NCI-H2107 treated with DMSO at 0.1 percent for 48 hours (cell line): ENCODE measurements around the gene ARHGAP36.

Experiments used
- DNase-seq: peaks from one replicate; lab custom pipeline; 2025; ENCODE audit not compliant: unreplicated experiment; lab: John Stamatoyannopoulos, UW

Gene ARHGAP36

DNA sequence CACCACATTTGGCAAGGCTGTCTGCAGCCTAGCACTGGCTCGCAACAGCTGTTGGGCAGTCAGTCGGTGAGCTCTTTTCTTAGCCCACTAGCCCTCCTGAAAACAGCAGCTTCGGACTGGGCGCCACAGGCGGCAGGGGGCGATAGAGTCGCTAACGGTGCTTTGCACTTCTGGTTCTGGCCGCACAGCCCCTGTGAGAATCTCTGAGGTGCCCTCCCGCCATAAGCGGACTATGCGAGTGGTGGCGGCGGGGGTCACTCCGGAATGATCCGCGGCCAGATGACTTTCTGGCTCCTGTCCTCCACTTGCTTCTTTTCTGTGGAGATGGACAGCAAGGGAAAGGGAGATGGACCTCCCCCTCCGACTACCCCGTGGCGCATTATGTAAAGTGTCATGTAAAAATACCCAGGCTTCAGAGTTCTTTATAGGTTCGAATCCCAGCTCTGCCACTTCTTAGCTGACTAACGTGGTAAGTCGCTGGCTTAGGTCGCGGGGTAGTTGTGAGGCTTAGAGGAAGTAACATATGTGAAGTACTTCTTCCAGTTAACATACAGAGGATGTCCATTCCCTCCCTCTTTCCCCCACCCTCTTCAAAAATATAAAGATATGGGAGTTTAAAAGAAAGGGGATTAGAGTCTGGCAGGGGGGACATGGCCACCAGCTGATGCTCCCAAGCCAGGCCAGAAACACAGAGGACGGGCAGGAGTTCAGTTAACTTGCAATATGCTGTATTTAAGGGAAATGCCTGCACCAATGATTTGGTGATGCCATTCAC lies 11.0 kb downstream of the ARHGAP36 start:
- DNase-seq, result no peak

DNA sequence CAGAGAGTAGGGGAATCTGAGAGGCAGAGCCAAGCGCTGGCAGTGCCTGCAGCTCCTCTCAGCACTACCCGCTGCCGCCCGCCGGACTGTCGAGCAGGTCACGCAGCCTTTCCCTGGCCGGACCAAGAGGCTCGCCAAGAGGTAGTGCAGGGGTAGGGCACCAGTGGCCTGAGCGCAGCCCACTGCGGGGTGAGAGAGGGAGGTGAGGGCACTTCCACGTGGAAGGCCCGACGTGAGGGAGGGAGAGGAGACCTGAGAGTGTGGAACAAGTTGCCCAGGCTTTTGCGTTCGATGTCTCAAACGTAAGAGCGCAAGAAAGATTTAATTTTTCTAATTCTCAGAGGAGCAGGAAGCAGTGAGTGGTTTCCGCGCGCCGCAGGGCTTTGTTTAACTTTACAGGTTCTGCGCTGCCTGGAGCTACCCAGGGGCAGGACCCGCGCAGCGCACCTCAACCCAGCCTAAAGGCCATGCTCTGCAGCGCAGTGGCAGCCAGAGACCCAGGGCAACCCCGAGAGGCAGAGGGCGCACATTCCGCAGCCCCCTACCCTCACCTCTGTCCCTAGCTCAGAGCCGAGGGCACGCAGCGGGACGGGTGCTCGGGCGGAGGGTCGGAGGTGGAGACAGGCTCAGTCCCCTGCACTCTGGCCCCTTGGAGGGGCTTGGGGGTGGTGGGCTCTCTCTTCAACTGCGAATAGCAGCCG lies 14.9 kb downstream of the ARHGAP36 start:
- no peak for DNase-seq

DNA sequence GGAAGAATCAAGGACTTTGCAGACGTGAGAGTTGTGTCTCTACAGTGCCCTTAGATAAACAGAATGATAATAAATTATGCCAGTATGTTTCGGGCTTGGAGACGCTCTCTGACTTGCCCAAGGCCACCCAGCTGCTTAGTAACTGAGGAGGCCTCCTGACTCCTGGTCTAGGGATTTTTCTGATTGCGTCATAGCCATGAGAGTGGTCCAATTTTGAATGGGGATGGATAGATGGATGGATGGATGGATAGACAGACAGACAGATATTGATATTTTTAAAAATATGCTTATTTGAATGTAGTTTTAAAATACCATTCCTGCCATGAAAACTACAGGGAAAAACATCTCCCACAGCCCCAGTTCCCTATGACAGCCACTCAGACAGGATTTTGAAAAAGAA lies 15.5 kb downstream of the ARHGAP36 start:
- DNase-seq, result no peak

DNA sequence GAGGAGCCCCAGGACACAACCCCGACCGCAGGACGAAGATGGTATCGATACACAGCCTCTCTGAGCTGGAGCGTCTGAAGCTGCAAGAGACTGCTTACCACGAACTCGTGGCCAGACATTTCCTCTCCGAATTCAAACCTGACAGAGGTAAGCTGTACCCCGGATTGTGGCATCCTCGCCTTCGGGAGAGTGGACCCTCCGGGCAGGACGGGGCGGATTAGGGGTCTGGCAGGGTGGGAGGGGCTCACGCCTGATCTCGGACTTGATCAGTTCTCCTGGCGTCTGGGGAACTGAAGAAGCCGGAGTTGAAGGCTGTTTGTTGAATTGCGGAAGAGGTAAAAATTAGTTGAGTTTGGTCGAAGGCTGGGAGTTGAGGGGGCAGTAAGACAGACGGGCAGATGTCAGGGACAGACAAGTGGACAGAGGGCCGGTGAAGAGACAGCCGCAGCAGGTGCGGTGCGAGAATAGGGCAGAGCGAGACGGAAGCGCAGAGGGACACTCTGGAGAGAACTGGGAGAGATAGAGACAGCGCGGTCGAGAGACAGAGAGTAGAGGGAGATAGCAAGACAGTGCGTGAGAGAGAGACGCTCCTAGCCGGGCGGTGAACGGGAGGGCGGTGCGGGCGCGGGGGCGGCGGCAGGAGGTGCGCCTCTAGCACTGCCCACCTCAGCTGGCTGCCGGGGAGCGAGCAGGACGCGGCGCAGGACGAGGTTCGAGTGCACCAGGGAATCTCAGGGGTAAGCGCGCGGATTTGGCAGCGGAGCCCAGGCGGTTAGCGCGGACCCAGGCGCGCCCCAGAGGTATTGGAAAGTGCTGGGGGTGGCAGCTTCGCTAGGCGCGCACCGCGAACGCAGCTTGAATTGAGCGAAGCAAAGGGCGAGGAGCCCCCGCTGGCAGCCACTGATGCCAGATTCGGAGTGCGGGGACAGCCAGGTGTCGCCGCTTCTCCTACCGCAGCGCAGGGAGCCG lies 23.9 kb downstream of the ARHGAP36 start:
- no peak for DNase-seq

DNA sequence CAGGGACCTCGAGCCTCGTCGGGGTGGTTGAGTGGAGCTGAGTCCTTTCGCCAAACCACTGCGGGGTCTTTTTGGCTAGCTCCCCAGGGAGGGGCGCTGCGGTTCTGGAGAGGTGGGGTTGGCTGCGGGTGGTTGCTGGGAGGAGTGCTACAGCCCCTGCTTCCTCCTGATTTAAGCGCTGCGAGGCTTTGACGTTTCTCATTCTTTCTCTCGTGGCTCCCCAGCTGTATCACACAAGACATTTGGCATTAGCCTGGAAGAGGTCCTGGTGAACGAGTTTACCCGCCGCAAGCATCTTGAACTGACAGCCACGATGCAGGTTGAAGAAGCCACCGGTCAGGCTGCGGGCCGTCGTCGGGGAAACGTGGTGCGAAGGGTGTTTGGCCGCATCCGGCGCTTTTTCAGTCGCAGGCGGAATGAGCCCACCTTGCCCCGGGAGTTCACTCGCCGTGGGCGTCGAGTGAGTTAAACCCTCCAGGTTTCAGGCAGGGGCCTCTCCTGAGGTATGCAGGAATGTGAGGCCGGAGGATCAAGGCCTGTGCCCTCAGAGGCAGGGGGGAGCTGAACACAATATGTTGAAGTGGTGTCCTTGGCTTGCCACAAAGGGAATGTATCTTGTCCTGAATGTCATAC lies 25.5 kb downstream of the ARHGAP36 start:
- DNase-seq, result no peak

DNA sequence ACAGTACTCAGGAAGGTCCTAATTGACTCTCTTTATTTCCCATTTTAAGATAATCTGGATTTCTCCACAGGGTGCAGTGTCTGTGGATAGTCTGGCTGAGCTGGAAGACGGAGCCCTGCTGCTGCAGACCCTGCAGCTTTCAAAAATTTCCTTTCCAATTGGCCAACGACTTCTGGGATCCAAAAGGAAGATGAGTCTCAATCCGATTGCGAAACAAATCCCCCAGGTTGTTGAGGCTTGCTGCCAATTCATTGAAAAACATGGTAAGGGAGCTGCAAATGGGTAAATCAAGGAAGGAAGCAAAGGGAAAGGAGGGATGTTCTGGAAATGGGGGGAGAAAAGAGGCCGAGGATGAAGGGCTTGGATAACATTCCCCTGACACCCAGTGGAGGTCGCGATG lies 26.0 kb downstream of the ARHGAP36 start:
- no peak for DNase-seq

DNA sequence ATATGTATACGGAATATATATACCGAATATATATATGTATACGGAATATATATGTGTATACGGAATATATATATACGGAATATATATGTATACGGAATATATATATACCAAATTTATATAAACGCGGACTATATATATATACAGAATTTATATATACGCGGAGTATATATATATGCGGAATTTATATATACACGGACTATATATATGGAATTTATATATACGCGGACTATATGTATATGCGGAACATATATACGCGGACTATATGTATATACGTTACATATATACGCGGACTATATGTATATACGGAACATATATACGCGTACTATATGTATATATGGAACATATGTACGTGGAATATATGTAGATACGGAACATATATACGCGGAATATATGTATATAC lies 78.6 kb downstream of the ARHGAP36 start:
- no peak for DNase-seq

DNA sequence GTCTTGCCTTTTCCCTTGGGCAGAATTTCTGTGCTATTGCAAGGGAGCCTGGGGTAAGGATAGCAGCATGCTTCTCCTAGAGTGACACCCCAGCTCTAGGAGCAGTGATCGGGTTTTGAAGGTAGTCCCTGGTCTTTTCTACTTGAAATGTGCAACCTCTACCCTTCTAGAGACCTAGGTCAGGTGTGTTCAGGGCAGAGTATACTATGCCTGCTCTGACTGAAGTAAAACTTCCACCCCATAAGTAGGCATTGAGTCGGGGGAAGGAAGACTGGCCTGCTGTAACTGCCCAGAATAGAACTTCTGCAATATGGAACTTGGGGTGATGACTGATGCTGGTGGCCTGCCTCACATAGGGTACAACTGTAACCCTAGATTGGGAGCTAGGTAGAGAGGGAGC lies 80.9 kb downstream of the ARHGAP36 start:
- DNase-seq, result no peak
